H9 (cell line): ENCODE results near the gene PLS1. TPM values are rescaled to one million over a fixed set of nuclear protein-coding genes. Genes with fewer than 3 reads are reported as not detected.

Source experiments
- DNase-seq: peaks from one replicate; pipeline ENCODE4 v3.0.0-alpha.2; 2017
- H2AFZ ChIP-seq: one replicate; pipeline ENCODE4 v1.6.1; 2013; ENCODE audit warnings: mild to moderate bottlenecking, low read length, control low read depth, moderate library complexity
- H2AK5ac ChIP-seq: 2 replicates; pipeline ENCODE4 v1.6.1; 2013; ENCODE audit warnings: low read length, control low read depth, mixed read lengths; ENCODE audit not compliant: insufficient read length
- H2BK120ac ChIP-seq: one replicate; pipeline ENCODE4 v1.6.1; 2013; ENCODE audit warnings: low read depth, mild to moderate bottlenecking, low read length, control low read depth, inconsistent platforms; ENCODE audit not compliant: poor library complexity, severe bottlenecking
- H2BK12ac ChIP-seq: 2 replicates; pipeline ENCODE4 v1.6.1; 2013; ENCODE audit warnings: low read length, control low read depth, mixed read lengths, low read depth; ENCODE audit not compliant: insufficient read length
- H2BK15ac ChIP-seq: 2 replicates; pipeline ENCODE4 v1.6.1; 2013; ENCODE audit warnings: low read depth, low read length, control low read depth
- H2BK20ac ChIP-seq: one replicate; pipeline ENCODE4 v1.6.1; 2013; ENCODE audit warnings: low read depth, mild to moderate bottlenecking, low read length, control low read depth, inconsistent platforms; ENCODE audit not compliant: poor library complexity, severe bottlenecking
- H2BK5ac ChIP-seq: 2 replicates; pipeline ENCODE4 v1.6.1; 2013; ENCODE audit warnings: low read length, control low read depth, mixed read lengths; ENCODE audit not compliant: insufficient read length
- H3K14ac ChIP-seq: 2 replicates; pipeline ENCODE4 v1.6.1; 2013; ENCODE audit warnings: low read length, control low read depth; ENCODE audit not compliant: insufficient read depth
- H3K18ac ChIP-seq: 2 replicates; pipeline ENCODE4 v1.6.1; 2013; ENCODE audit warnings: low read depth, mild to moderate bottlenecking, mixed read lengths, low read length, control low read depth; ENCODE audit not compliant: insufficient read length
- H3K23ac ChIP-seq: 2 replicates; pipeline ENCODE4 v1.6.1; 2013; ENCODE audit warnings: low read length, control low read depth, mixed read lengths, low read depth; ENCODE audit not compliant: insufficient read length
- H3K23me2 ChIP-seq: 2 replicates; pipeline ENCODE4 v1.6.1; 2013; ENCODE audit warnings: low read depth, mild to moderate bottlenecking, mixed read lengths, low read length, control low read depth; ENCODE audit not compliant: insufficient read length, poor library complexity, severe bottlenecking
- H3K27ac ChIP-seq: 2 replicates; pipeline ENCODE4 v1.5.1; 2013; ENCODE audit warnings: low read length, control low read depth, mixed read lengths, low read depth; ENCODE audit not compliant: insufficient read length
- H3K27me3 ChIP-seq: 2 replicates; pipeline ENCODE4 v1.6.1; 2013; ENCODE audit warnings: low read length, control low read depth, inconsistent platforms; ENCODE audit not compliant: insufficient read depth
- H3K4ac ChIP-seq: 2 replicates; pipeline ENCODE4 v1.6.1; 2013; ENCODE audit warnings: low read depth, mild to moderate bottlenecking, control low read depth, inconsistent platforms, low read length, moderate library complexity
- H3K4me1 ChIP-seq: 2 replicates; pipeline ENCODE4 v1.6.1; 2013; ENCODE audit warnings: low read length, control low read depth, inconsistent platforms; ENCODE audit not compliant: insufficient read depth
- H3K4me2 ChIP-seq: 2 replicates; pipeline ENCODE4 v1.6.1; 2013; ENCODE audit warnings: low read length, control low read depth, mixed read lengths; ENCODE audit not compliant: insufficient read length, insufficient read depth
- H3K56ac ChIP-seq: 2 replicates; pipeline ENCODE4 v1.6.1; 2013; ENCODE audit warnings: low read depth, mild to moderate bottlenecking, mixed read lengths, low read length, control low read depth; ENCODE audit not compliant: insufficient read length
- H3K79me1 ChIP-seq: 2 replicates; pipeline ENCODE4 v1.6.1; 2013; ENCODE audit warnings: low read depth, mild to moderate bottlenecking, moderate library complexity, low read length, control low read depth, inconsistent platforms; ENCODE audit not compliant: insufficient read depth, poor library complexity, severe bottlenecking
- H3K79me2 ChIP-seq: 2 replicates; pipeline ENCODE4 v1.6.1; 2013; ENCODE audit warnings: low read length, control low read depth, inconsistent platforms; ENCODE audit not compliant: insufficient read depth
- H3K9ac ChIP-seq: 2 replicates; pipeline ENCODE4 v1.6.1; 2013; ENCODE audit warnings: low read length, control low read depth, mixed read lengths; ENCODE audit not compliant: insufficient read length; ENCODE audit errors: extremely low read depth
- H3K9me3 ChIP-seq: one replicate; pipeline ENCODE4 v1.6.1; 2013; ENCODE audit warnings: low read depth, low read length, inconsistent platforms; ENCODE audit not compliant: control insufficient read depth
- H3T11ph ChIP-seq: one replicate; pipeline ENCODE4 v1.6.1; 2013; ENCODE audit warnings: mild to moderate bottlenecking, low read length, control low read depth, inconsistent platforms
- H4K20me1 ChIP-seq: one replicate; pipeline ENCODE4 v1.6.1; 2013; ENCODE audit not compliant: control insufficient read depth, insufficient read length, insufficient read depth
- H4K5ac ChIP-seq: 2 replicates; pipeline ENCODE4 v1.6.1; 2013; ENCODE audit warnings: low read depth, mild to moderate bottlenecking, mixed read lengths, low read length, control low read depth; ENCODE audit not compliant: insufficient read length
- H4K8ac ChIP-seq: replicated peaks from 2 replicates; pipeline ENCODE4 v1.6.1; 2013; ENCODE audit warnings: low read length, control low read depth, mixed read lengths, low read depth; ENCODE audit not compliant: insufficient read length
- H4K91ac ChIP-seq: 2 replicates; pipeline ENCODE4 v1.6.1; 2013; ENCODE audit warnings: low read depth, mild to moderate bottlenecking, moderate library complexity, mixed read lengths, low read length, control low read depth; ENCODE audit not compliant: insufficient read length
- H3K27ac Mint-ChIP-seq, 3 experiments: 2 replicates in 2 of 3; 3 replicates in 1 of 3; pipeline ENCODE4 v1.8.0; 2020 to 2021; ENCODE audit warnings: mixed read lengths in 3 of 3, mild to moderate bottlenecking in 1 of 3, moderate library complexity in 1 of 3
- H3K27me3 Mint-ChIP-seq: 2 replicates; pipeline ENCODE4 v1.8.0; 2021; ENCODE audit warnings: low read depth, mild to moderate bottlenecking, moderate library complexity, mixed read lengths
- H3K36me3 Mint-ChIP-seq, 3 experiments: 2 replicates in 2 of 3; 3 replicates in 1 of 3; pipeline ENCODE4 v1.8.0; 2020 to 2021; ENCODE audit warnings: low read depth in 3 of 3, mixed read lengths in 3 of 3; ENCODE audit not compliant: insufficient read depth in 1 of 3
- H3K4me1 Mint-ChIP-seq, 2 experiments: 2 replicates each; pipeline ENCODE4 v1.8.0; 2020; ENCODE audit warnings: mixed read lengths in 2 of 2
- H3K4me3 Mint-ChIP-seq, 2 experiments: 2 replicates in 1 of 2; 3 replicates in 1 of 2; pipeline ENCODE4 v1.8.0; 2020 to 2021; ENCODE audit warnings: mild to moderate bottlenecking in 2 of 2, mixed read lengths in 2 of 2, moderate library complexity in 1 of 2
- H3K9me3 Mint-ChIP-seq, 2 experiments: 2 replicates in 1 of 2; 3 replicates in 1 of 2; pipeline ENCODE4 v1.8.0; 2020; ENCODE audit warnings: mild to moderate bottlenecking in 2 of 2, mixed read lengths in 2 of 2, moderate library complexity in 1 of 2
- CTCF ChIP-seq: fragments of 200-600 bp; sonication (generic); conservative IDR thresholded peaks from 3 replicates; pipeline ENCODE4 v1.8.0; 2021; ENCODE audit warnings: antibody characterized with exemption, mild to moderate bottlenecking
- WGBS: extraction: QIAGEN DNeasy Blood & Tissue Kit; methylation state at CpG from one replicate; pipeline ENCODE4 v1.1.7; 2013; ENCODE audit warnings: missing lambda C conversion rate, low lambda C conversion rate, mixed read lengths; ENCODE audit not compliant: insufficient read length; ENCODE audit errors: extremely low coverage; 5-methylcytosine and 5-hydroxymethylcytosine counted together
- total RNA-seq: library from RNA; stranded (reverse); gene quantifications from 2 replicates; pipeline ENCODE4 v1.2.1, GENCODE V29; 2021

PLS1 gene
- total RNA-seq, 1 experiment from 2014 or later: 20.4 TPM

GRCh38 chr3:142644502-142644901 lies 48.3 kb downstream of the PLS1 start:
- H3K9me3 Mint-ChIP-seq: no peaks in the 10 kb centered on the region; a peak in 1 of 5 replicates
- no peak for TF ChIP-seq CTCF
- WGBS: no CpG with 5 or more reads among the region's 6 CpGs
- H3K27ac Mint-ChIP-seq: 0 out of 7 replicates have a peak overlapping the region, but pooled peaks of 1 of the 3 experiments have one; percentile 19
- peaks cover 15% of the 10 kb centered on the region; the same call in 1 of the 2 replicates for H3K4me1 ChIP-seq
- no peaks in the 10 kb centered on the region for H3K79me2 ChIP-seq
- no peak overlapping the region for H2BK5ac ChIP-seq
- H4K20me1 ChIP-seq: no peaks in the 10 kb centered on the region
- H2BK12ac ChIP-seq: no peak overlapping the region
- H3K23me2 ChIP-seq: no peaks in the 10 kb centered on the region
- no peak overlapping the region for H3K4me2 ChIP-seq
- no peak overlapping the region for H2AK5ac ChIP-seq
- H4K91ac ChIP-seq: no peak overlapping the region
- peaks cover 29 to 32% of the 10 kb centered on the region in 2 experiments for H3K4me1 Mint-ChIP-seq
- H4K5ac ChIP-seq: no peak overlapping the region
- no peaks in the 10 kb centered on the region for H3K79me1 ChIP-seq
- no peak overlapping the region for H2BK20ac ChIP-seq
- no peak overlapping the region for H2BK15ac ChIP-seq
- H3K9ac ChIP-seq: no peak overlapping the region
- no peaks in the 10 kb centered on the region for H3K9me3 ChIP-seq
- H3K27me3 Mint-ChIP-seq: no peaks in the 10 kb centered on the region
- no peak overlapping the region for H2BK120ac ChIP-seq
- no peak overlapping the region for H3K23ac ChIP-seq
- H3K14ac ChIP-seq: no peak overlapping the region
- H3K4ac ChIP-seq: no peak overlapping the region
- H4K8ac ChIP-seq: no peak overlapping the region
- no peaks in the 10 kb centered on the region for H3K27me3 ChIP-seq
- no peak overlapping the region for H3T11ph ChIP-seq
- DNase-seq: no peak
- no peak overlapping the region for H3K4me3 Mint-ChIP-seq
- H3K18ac ChIP-seq: no peak overlapping the region
- H3K36me3 Mint-ChIP-seq: peaks cover 0 to 2% (median 0%) of the 10 kb centered on the region in 3 experiments; a peak in 1 of 7 replicates
- H2AFZ ChIP-seq: no peak overlapping the region
- no peak overlapping the region for H3K27ac ChIP-seq
- no peak overlapping the region for H3K56ac ChIP-seq
